A549 (cell line): ENCODE results near the gene CFAP65. TPM values are rescaled to one million over a fixed set of nuclear protein-coding genes. Genes with fewer than 3 reads are reported as not detected.

ENCODE experiments used
- ATAC-seq, 2 experiments: fragments of 200-7000 bp in 1 of 2; fragments of >200 bp in 1 of 2; cut with Nextera tagmentation in 1 of 2; cut with Tn5 transposase in 1 of 2; 3 replicates each; pipeline versions ENCODE4 v1.8.0 to v1.9.1; 2018 to 2020; ENCODE audit warnings: mild to moderate bottlenecking in 1 of 2, moderate library complexity in 1 of 2
- CTCF ChIA-PET: fragments of 300-600 bp; sonication (Branson Sonifier 250); formaldehyde crosslinking; extraction: SDS; loops from one replicate; lab custom pipeline; 2021; ENCODE audit warnings: antibody characterized with exemption, inconsistent platforms; lab: Yijun Ruan, JAX
- POLR2A ChIA-PET: fragments of 350-600 bp; formaldehyde crosslinking; extraction: SDS; loops from one replicate; lab custom pipeline; 2021; ENCODE audit warnings: antibody characterized with exemption, inconsistent platforms; lab: Yijun Ruan, JAX
- DNase-seq, 2 experiments: peaks; one replicate each; pipeline versions ENCODE4 v3.0.0 to v3.0.0-alpha.2; 2011 to 2016; ENCODE audit warnings: low read depth in 1 of 2, low spot score in 1 of 2
- FAIRE-seq: peaks from 2 replicates; lab custom pipeline; 2011; peaks lifted over from hg19 to GRCh38; lab: Jason Lieb, UNC
- H3K27ac ChIP-seq, 2 experiments: fragments of >200 bp; sonication (Bioruptor Twin); formaldehyde crosslinking; 3 replicates each; pipeline ENCODE4 v1.5.1; 2016 to 2017
- H3K4me1 ChIP-seq: fragments of >200 bp; sonication (Bioruptor Twin); formaldehyde crosslinking; 3 replicates; pipeline ENCODE4 v1.6.1; 2016
- H3K4me2 ChIP-seq: fragments of >200 bp; sonication (Bioruptor Twin); formaldehyde crosslinking; 3 replicates; pipeline ENCODE4 v1.6.1; 2016
- H3K4me3 ChIP-seq: fragments of >200 bp; sonication (Bioruptor Twin); formaldehyde crosslinking; 3 replicates; pipeline ENCODE4 v1.5.1; 2016
- H3K9me3 ChIP-seq: fragments of >200 bp; sonication (Bioruptor Twin); formaldehyde crosslinking; 3 replicates; pipeline ENCODE4 v1.6.1; 2016
- ATOH8 ChIP-seq: fragments of 250-450 bp; sonication (Bioruptor Pico); IDR thresholded peaks from 2 replicates; pipeline ENCODE4 v1.5.0; 2020; ENCODE audit warnings: low read depth, mild to moderate bottlenecking, moderate library complexity
- CBX2 ChIP-seq: fragments of 200-600 bp; sonication (generic); IDR thresholded peaks from 2 replicates; pipeline ENCODE4 v1.6.1; 2016; ENCODE audit warnings: low read depth, mild to moderate bottlenecking, borderline replicate concordance
- CBX8 ChIP-seq: fragments of 200-600 bp; sonication (generic); IDR thresholded peaks from 2 replicates; pipeline ENCODE4 v1.6.1; 2016
- CHD2 ChIP-seq: fragments of 150-350 bp; IDR thresholded peaks from 2 replicates; pipeline ENCODE4 v1.6.1; 2014; ENCODE audit warnings: low read length; ENCODE audit not compliant: partially characterized antibody
- EHF ChIP-seq: fragments of 250-450 bp; sonication (Bioruptor Pico); IDR thresholded peaks from 2 replicates; pipeline ENCODE4 v1.5.0; 2020; ENCODE audit warnings: mild to moderate bottlenecking
- EHMT2 ChIP-seq: fragments of 200-600 bp; sonication (generic); IDR thresholded peaks from 2 replicates; pipeline ENCODE4 v1.6.1; 2016; ENCODE audit warnings: antibody characterized with exemption, low read depth, mild to moderate bottlenecking, moderate library complexity
- ELK1 ChIP-seq: fragments of 150-350 bp; IDR thresholded peaks from 2 replicates; pipeline ENCODE4 v1.6.1; 2014; ENCODE audit warnings: low read depth, mild to moderate bottlenecking, low read length
- EP300 ChIP-seq, 2 experiments: fragments of >200 bp; sonication (Bioruptor Twin); formaldehyde crosslinking; IDR thresholded peaks; 2 replicates in 1 of 2; 3 replicates in 1 of 2; pipeline ENCODE4 v1.6.1; 2016 to 2017
- ESRRA ChIP-seq: fragments of 150-350 bp; IDR thresholded peaks from 2 replicates; pipeline ENCODE4 v1.6.1; 2014; ENCODE audit warnings: mild to moderate bottlenecking, low read length, borderline replicate concordance
- FOSL2 ChIP-seq, 2 experiments: fragments of 450-650 bp in 1 of 2; fragments of >200 bp in 1 of 2; sonication (Bioruptor Twin) in 1 of 2; formaldehyde crosslinking; IDR thresholded peaks; 2 replicates each; pipeline versions ENCODE4 v1.5.0 to v1.6.1; 2016 to 2020; ENCODE audit warnings: mild to moderate bottlenecking in 1 of 2, moderate library complexity in 1 of 2
- HOXA7 ChIP-seq: fragments of 250-450 bp; sonication (Bioruptor Pico); IDR thresholded peaks from 2 replicates; pipeline ENCODE4 v1.5.0; 2020; ENCODE audit warnings: mild to moderate bottlenecking, moderate library complexity
- HOXB13 ChIP-seq: fragments of 250-450 bp; sonication (Bioruptor Pico); IDR thresholded peaks from 2 replicates; pipeline ENCODE4 v1.5.0; 2020; ENCODE audit warnings: low read depth, mild to moderate bottlenecking, moderate library complexity
- JUN ChIP-seq, 2 experiments: fragments of >200 bp; sonication (Bioruptor Twin); formaldehyde crosslinking; IDR thresholded peaks; 2 replicates in 1 of 2; 3 replicates in 1 of 2; pipeline ENCODE4 v1.6.1; 2016 to 2017
- JUNB ChIP-seq: fragments of >200 bp; sonication (Bioruptor Twin); formaldehyde crosslinking; IDR thresholded peaks from 2 replicates; pipeline ENCODE4 v1.6.1; 2016
- RAD21 ChIP-seq, 2 experiments: fragments of >200 bp in 1 of 2; sonication (Bioruptor Twin) in 1 of 2; formaldehyde crosslinking in 1 of 2; IDR thresholded peaks in 1 of 2; conservative IDR thresholded peaks in 1 of 2; 2 replicates in 1 of 2; 3 replicates in 1 of 2; pipeline ENCODE4 v1.6.1; 2012 to 2018; ENCODE audit warnings: inconsistent platforms in 1 of 2
- RARB ChIP-seq: fragments of 250-450 bp; sonication (Bioruptor Pico); IDR thresholded peaks from 2 replicates; pipeline ENCODE4 v1.8.0; 2021; ENCODE audit warnings: mild to moderate bottlenecking, moderate library complexity
- RCOR1 ChIP-seq: fragments of 150-350 bp; IDR thresholded peaks from 2 replicates; pipeline ENCODE4 v1.6.1; 2014; ENCODE audit warnings: antibody characterized with exemption, low read length, low read depth
- RFX5 ChIP-seq: fragments of 450-650 bp; IDR thresholded peaks from 2 replicates; pipeline ENCODE4 v1.7.1; 2014; ENCODE audit warnings: antibody characterized with exemption, mild to moderate bottlenecking, moderate library complexity
- SREBF2 ChIP-seq: fragments of 450-650 bp; IDR thresholded peaks from 2 replicates; pipeline ENCODE4 v1.6.1; 2014; ENCODE audit warnings: mild to moderate bottlenecking, moderate library complexity
- ZSCAN20 ChIP-seq: fragments of 250-450 bp; sonication (Bioruptor Pico); IDR thresholded peaks from 2 replicates; pipeline ENCODE4 v1.8.0; 2022; ENCODE audit warnings: mild to moderate bottlenecking, moderate library complexity
- WGBS: methylation state at CpG from one replicate; pipeline ENCODE4 v1.1.6; 2017; ENCODE audit errors: missing lambda C conversion rate; 5-methylcytosine and 5-hydroxymethylcytosine counted together
- polyA plus RNA-seq, 4 experiments: library from polyadenylated mRNA; depleted of rRNA in 3 of 4; stranded (reverse); fragments of >200 nt; fragmentation: RNase III in 1 of 4; extraction: RNeasy Plus Mini Kit Qiagen cat#74134 plus additional on column Dnase treatment in 1 of 4; gene quantifications; 2 replicates in 3 of 4; 3 replicates in 1 of 4; pipeline ENCODE4 v1.2.3, GENCODE V29; 2011 to 2017

The CFAP65 gene
- polyA plus RNA-seq, 2 of the 4 experiments (the other 2 are of a cell fraction), result 0.12 to 0.14 TPM

- no peak for ATAC-seq
- WGBS, result no CpG with 5 or more reads among the region's 32 CpGs
- H3K4me3 ChIP-seq, result peak within 1 kb of the TSS; percentile 24; the same call in 1 of the 3 replicates
- H3K9me3 ChIP-seq, result no peaks in the 10 kb centered on the region
- FAIRE-seq, result no peak
- H3K27ac ChIP-seq, result no peak within 1 kb of the TSS
- H3K4me1 ChIP-seq, result peaks cover 19% of the 10 kb centered on the region
- peak within 1 kb of the TSS; percentile 64 for H3K4me2 ChIP-seq
- TF ChIP-seq SREBF2, result no peak
- TF ChIP-seq FOSL2 (IDR thresholded peaks at IDR 0.05), result no peak
- no peak for TF ChIP-seq FOSL2 (CRISPR knock-in tag; IDR thresholded peaks at IDR 0.05)
- no peak for TF ChIP-seq RCOR1
- ChIA-PET POLR2A (no interaction called here), CTCF (interaction anchor here (3.4 to 7.6 kb wide), 3 partner anchors 12 to 108 kb away, joined by 18 to 101 read pairs (median 59); no protein-coding TSS in a partner anchor)
- no peak for DNase-seq
Observed at GRCh38 chr2:218985021-218985324, 56.3 kb downstream of the CFAP65 start, which contains the start of gene FEV. Gene FEV (minus strand): TSS chr2:218985184. CDS start chr2:218985075, 109 bp downstream.

GRCh38 chr2:218984239-218985020 lies 56.9 kb downstream of the CFAP65 start:
- no peak for FAIRE-seq
- ChIA-PET CTCF (interaction anchor here (0.9 to 10.2 kb wide), 6 partner anchors 12 to 108 kb away, joined by 3 to 140 read pairs (median 38); partner anchors contain the start of gene CDK5R2), POLR2A (no interaction called here)
- Histone ChIP-seq H3K4me2 (peak overlapping the region; percentile 64), H3K4me1 (peaks cover 19% of the 10 kb centered on the region), H3K9me3 (no peaks in the 10 kb centered on the region), H3K4me3 (peak overlapping the region; percentile 24; the same call in 1 of the 3 replicates), H3K27ac (no peak overlapping the region)
- no peak for DNase-seq
- TF ChIP-seq CBX2 (no peak), CHD2 (no peak), ESRRA (no peak), EP300 (IDR thresholded peaks at IDR 0.05) (no peak), JUNB (no peak), CBX8 (no peak), HOXB13 (CRISPR knock-in tag) (no peak), EHMT2 (no peak), JUN (IDR thresholded peaks at IDR 0.05) (no peak)
- 47% methylated on average over 37 of the region's 50 CpGs for WGBS
- ATAC-seq, result peak in 1 of 2 experiments; percentile 5; a peak in 3 of 6 replicates

- FAIRE-seq, result no peak
- TF ChIP-seq EP300 (IDR thresholded peaks at IDR 0.05) (no peak), CHD2 (no peak), ATOH8 (no peak), EHF (CRISPR knock-in tag) (no peak), RCOR1 (no peak), HOXA7 (CRISPR knock-in tag) (no peak), RAD21 (conservative IDR thresholded peaks at IDR 0.05 in 1 of 2, IDR thresholded peaks at IDR 0.05 in 1 of 2) (no peak), RFX5 (no peak), FOSL2 (IDR thresholded peaks at IDR 0.05) (no peak), FOSL2 (CRISPR knock-in tag; IDR thresholded peaks at IDR 0.05) (no peak), ELK1 (no peak), RARB (CRISPR knock-in tag) (no peak), ZSCAN20 (CRISPR knock-in tag) (no peak)
Observed at GRCh38 chr2:218983934-218984238, 57.4 kb downstream of the CFAP65 start.

More at GRCh38 chr2:218983934-218984238, 57.4 kb downstream of the CFAP65 start:
- ATAC-seq (no peak), DNase-seq (no peak)
- no peak overlapping the region for H3K4me3 ChIP-seq
- 89% methylated on average over 8 of the region's 10 CpGs for WGBS
- no peak overlapping the region for H3K4me2 ChIP-seq
- H3K27ac ChIP-seq, result no peak overlapping the region
- no peaks in the 10 kb centered on the region for H3K9me3 ChIP-seq
- H3K4me1 ChIP-seq, result peaks cover 19% of the 10 kb centered on the region
- POLR2A ChIA-PET, result no interaction called here
- CTCF ChIA-PET, result interaction anchor here (0.9 to 10.2 kb wide), 6 partner anchors 13 to 107 kb away, joined by 3 to 140 read pairs (median 38); partner anchors contain the start of gene CDK5R2
